ENCODE measurements around the gene UACA.
"Not testable (repeated sequence)": the region's sequence is repeated elsewhere in the genome, so short reads cannot be mapped to it uniquely, and the experiment has no call there.

The UACA gene, protein sequence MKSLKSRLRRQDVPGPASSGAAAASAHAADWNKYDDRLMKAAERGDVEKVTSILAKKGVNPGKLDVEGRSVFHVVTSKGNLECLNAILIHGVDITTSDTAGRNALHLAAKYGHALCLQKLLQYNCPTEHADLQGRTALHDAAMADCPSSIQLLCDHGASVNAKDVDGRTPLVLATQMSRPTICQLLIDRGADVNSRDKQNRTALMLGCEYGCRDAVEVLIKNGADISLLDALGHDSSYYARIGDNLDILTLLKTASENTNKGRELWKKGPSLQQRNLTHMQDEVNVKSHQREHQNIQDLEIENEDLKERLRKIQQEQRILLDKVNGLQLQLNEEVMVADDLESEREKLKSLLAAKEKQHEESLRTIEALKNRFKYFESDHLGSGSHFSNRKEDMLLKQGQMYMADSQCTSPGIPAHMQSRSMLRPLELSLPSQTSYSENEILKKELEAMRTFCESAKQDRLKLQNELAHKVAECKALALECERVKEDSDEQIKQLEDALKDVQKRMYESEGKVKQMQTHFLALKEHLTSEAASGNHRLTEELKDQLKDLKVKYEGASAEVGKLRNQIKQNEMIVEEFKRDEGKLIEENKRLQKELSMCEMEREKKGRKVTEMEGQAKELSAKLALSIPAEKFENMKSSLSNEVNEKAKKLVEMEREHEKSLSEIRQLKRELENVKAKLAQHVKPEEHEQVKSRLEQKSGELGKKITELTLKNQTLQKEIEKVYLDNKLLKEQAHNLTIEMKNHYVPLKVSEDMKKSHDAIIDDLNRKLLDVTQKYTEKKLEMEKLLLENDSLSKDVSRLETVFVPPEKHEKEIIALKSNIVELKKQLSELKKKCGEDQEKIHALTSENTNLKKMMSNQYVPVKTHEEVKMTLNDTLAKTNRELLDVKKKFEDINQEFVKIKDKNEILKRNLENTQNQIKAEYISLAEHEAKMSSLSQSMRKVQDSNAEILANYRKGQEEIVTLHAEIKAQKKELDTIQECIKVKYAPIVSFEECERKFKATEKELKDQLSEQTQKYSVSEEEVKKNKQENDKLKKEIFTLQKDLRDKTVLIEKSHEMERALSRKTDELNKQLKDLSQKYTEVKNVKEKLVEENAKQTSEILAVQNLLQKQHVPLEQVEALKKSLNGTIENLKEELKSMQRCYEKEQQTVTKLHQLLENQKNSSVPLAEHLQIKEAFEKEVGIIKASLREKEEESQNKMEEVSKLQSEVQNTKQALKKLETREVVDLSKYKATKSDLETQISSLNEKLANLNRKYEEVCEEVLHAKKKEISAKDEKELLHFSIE (N-terminal part only)

DNA sequence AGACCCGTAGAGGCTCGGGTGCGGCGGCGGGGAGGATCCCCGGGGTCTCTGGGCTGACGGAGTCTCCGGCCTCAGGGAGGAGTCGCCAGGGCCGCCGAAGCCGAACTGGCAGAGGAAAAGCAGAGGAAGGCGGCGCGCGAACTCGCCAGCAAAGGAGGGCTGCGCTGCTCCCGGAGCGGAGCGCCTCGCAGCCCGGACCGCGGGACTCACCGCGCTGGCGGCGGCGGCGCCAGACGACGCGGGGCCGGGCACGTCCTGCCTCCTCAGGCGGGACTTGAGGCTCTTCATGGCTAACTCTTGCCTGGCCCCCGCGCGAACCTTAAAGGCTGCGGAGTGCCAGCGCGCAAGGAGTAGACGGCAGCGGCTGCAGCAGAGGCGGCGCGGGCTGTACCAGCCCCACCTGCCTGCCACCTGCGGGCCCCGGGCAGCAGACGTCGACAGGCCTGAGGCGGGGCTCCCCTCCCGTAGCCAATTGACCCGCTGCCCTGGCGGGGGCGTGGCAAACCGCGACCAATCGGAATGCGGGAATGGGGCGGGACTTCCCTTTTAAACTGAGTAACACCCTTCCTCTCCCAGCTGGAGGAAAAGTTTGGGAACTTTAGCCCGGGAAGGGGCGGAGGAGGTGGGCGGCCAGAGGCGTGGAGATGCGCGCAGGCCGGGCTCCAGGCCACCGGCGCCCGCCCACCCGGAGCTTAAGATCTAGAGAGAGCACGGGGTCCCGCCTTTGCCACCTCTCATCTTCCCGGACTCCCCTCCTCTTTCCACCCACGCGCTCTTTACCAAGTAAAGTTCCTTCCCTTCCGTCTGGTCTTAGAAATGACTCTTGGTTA, at the start of gene UACA:
UACA (minus strand) TSS at position 439 of the 830 bp plus-strand sequence; CDS start at position 288, 151 bp downstream.
- DNase-seq, result peak; percentile 72

DNA sequence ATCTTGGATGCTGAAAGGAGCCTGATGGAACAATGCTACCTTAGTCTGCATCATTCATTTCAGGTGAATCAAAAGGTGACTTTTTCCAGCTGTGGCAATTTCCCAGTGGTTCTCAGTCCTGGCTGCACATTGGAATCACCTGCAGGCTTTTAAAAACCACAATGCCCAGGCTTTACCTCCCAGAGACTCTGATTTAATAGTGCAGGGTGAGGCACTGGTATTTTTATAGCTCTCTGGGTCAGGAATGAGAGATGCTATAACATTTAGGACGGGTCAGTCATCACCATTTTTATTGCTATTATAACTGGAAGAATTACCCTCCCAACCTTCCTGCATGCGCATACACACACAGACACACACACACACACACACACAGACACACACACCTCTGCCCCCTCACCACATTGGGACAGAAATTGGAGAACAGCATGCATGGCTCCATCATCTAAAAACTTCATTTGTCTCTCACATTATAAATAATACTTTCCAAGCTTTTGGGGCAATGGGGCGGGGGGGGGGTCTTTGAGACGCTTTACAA, 49.5 kb upstream of the UACA start:
- DNase-seq, result no peak

DNA sequence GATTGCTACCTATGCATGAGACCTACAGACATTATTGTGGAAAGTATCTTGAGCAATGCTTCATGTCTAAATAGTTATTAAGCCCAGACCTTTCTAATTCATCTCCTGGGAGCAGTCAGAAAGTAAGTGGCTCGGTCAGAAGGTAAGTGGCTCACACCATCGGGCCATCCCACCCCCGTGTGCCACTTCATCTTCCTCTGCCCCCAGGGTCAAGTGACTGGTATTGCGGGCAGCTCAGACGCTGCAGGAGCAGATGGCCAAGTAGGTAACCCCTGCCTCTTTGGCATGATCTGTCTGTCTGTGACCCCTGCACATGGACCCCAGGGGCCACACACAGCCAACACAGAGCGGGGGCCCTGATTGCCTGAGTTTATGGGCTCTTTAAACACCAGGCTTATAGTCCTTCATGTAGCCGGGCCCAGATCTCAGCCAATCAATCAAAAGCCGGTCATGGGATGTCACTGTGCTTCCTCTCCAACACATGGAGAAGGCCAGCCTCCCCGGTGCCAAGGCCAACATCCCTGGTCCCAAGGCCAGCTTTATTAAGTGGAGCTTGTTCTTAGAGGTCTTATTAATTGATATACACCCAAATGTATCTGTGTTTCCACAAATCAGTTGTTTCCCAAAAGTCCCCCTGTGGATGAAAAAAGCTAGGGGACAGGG, 47.7 kb upstream of the UACA start:
- DNase-seq, result no peak

DNA sequence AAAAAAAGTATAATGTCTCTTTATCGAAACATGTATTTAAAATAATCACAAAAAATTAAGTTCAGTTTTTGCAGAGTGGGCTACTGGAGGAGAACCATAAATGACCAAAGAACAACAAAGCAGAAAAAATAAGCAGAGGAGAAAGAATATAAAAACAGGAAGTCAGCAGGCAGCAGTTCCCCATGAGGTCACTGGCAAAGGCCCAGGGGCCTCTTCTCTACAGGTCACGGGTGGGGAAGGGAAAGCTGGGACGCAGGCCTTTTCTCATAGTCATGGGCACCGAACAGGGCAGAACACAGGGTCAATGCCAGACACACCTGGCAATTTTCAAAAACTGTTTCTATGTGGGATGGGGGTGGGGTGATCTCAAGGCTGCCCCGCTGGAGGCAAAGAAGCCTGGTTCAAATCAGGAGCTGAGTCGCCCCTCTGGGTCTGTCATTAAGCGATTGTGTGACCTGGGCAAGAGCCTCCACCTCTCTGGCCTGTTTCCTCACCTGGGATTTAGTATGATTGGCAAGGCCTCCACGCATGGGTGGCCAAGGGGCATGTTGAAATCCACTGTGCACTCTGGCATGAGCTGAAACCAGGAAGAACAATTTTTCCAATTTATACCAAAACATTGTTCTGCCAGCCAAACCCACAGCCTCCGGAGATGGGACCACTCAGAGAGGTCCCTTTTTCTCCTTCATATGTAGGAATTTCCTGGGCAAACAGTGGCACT, 43.8 kb upstream of the UACA start:
- DNase-seq, result no peak

DNA sequence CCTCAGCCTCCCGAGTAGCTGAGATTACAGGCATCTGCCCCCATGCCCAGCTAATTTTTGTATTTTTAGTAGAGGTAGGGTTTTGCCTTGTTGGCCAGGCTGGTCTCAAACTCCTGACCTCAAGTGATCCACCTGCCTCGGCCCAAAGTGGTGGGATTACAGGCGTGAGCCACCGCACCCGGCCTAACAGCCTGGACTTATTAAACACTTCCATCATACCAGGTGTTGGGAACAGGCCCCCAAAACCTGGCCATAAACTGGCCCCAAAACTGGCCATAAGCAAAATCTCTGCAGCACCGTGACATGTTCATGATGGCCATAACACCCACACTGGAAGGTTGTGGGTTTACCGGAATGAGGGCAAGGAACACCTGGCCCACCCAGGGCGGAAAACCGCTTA, 41.0 kb upstream of the UACA start:
- DNase-seq, result not testable (repeated sequence)

DNA sequence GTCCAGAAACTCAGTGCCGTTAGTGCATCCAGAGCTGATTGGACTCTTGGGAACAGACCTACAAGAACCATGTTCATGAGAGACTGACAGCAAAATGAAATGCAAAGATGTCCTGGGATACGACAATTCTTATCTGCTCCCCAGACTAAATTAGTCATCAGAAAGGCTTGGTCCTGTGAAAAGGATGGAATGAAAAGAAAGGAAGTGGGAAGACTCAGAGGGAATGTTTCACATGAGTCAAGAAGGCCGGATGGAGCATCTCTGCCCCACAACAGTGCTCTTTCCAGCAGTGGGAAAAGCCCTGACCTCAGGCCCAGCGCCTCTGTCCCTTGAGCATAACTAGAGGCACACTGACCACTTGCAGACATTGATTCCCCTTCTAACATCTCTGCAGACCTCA, 39.3 kb upstream of the UACA start:
- DNase-seq, result no peak

DNA sequence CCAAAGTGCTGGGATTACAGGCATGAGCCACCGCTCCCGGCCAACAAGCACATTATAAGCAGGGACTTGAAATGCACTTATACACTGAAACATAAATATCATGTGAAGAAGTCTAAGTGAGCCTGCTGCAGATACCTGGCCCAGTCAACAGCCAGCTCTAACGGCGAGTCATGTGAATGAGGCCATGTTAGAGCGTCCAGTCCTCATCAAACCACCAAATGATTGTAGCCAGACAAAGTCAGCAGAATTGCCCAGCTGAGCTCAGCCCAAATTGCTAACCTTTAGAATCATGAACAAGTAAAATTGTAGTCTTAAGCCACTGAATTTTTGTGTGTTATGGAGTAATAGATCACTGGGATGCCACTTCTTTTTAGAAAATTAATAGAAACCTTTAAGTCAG, 37.8 kb upstream of the UACA start:
- no peak for DNase-seq

DNA sequence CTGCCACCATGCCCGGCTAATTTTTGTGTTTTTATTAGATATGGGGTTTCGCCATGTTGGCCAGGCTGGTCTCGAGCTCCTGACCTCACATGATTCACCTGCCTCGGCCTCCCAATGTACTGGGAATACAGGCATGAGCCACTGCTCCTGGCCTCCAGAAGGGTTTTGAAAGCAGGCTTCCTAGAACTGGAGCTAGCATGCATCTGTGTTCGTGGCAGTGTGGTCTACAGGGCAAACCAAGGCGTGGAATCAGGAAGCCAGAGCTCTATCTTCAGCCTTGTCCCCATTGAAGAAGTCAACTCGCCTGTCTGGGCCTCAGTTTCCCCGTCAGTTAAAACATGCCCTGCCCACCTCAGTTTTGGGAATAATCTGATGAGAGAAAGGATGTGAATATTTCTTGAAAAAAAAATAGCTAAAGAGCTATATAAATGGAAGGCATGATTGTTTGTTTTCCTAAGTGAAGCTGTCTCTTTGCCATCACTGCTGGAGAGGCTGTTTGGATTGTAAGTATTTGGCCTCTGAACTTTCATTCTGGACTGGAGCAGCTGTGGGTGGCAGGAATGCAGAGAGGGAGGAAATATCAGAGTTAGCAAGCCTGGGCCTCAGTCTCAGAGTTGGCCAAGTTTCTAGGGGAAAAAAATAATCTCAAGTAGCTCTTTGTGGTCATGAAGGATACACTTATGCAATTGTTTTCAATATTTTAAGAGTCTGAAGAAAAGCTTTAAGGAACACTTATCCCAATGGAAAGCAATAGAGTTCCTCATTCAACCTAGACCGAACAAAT, 36.5 kb upstream of the UACA start:
- no peak for DNase-seq

DNA sequence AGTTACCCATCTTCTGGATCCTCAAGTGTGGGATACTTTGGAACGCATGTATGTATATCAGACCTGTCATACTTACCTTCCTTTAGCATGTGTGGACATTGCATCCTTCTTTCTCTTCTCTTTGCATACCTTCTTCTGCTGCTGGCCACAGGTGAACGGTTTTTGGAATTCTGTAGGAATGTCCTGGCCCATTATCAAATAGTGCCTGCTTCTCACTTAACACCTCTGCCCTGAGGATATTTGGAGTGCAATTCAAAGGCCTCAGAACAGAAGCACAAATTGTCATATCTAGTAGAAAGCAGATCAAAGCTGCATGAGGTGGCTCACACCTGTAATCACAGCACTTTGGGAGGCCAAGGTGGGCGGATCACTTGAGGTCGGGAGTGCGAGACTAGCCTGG, 34.1 kb upstream of the UACA start:
- no peak for DNase-seq

DNA sequence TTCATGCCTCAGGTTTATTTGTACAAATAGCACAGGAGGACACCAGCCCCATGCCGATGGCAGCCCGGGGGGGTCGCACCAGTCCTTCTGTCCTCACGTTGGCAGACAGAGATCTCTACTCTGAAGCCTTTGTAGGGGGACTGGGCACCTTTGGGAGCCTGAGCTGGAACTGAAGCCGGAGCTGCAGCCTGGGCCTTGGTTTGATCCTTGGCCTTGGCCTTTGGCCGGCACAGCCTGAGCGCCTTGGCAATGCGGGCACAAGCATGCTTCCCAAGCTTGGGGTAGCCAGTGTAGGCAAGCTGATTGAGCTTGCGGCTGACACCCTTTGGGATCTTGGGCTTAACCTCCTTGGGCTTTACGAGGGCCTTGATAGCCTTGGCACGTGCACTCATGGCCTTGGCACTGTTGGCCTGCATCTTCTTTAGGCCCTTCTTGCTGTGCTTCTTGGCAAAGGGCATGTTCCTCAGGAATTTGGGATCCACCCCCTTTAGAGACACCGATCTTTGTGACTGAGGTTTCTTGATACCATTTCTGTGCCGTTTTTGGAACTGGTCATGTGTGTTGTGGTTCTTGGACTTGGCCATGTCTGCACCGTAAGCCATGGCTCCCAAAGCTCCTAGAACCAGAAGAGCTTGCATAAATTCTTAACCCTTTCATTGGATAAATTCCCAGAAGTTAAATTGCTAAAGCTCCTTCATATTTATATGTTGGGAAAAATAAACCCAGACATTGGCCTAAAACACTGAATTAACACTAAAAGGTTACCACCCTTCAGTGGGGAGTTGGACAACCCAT, 33.4 kb upstream of the UACA start:
- DNase-seq, result no peak

DNA sequence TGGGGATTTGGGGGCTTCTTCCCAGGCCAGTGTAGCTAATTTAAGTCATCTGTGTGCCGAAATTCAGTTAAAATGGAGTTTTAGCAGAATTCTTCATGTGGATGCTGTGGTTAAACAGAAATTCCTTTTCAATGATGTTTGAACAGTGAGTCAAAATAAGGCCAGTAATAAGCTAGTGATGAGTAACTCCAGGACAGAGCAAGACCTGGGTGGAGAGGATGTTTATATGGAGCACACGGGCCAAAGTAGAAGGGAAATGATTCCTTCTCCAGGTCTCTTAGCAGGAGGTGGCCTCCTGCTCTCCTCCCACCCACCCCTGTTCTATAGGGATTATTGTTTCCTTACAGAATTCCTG, 31.9 kb upstream of the UACA start:
- DNase-seq, result no peak

DNA sequence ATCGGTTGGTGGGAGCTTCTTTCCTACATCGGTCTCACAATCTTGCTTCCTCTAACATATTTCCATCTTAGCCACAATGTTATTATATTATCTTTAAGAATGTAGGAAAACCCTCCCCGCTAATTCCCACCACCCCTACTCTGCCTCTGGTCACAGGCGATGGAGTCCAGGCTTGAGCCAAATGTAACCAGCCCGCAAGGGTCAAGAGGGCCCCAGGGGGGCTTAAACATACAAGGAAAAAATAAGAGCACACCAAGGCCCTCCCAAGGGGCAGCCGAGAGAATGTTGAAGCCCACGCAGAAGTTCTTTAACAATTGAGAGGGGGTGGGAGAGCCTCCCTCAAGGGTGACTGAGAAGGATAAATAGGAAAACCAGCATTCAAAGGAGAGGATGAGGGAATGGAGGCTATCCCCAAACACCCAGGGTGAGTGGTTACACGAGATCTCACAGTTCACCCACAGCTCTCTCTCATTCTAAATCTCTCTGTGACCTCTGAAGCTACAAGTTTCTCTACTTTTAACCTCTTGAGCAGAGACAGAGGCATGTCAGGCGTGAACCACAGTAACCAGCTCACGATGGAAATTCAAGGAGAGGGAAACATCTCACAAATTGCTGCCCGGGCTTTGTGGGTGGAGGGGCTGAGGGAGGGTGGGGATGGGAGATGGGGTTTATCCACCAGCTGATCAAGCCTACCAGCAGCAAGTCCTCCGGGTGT, 31.4 kb upstream of the UACA start:
- DNase-seq, result no peak

DNA sequence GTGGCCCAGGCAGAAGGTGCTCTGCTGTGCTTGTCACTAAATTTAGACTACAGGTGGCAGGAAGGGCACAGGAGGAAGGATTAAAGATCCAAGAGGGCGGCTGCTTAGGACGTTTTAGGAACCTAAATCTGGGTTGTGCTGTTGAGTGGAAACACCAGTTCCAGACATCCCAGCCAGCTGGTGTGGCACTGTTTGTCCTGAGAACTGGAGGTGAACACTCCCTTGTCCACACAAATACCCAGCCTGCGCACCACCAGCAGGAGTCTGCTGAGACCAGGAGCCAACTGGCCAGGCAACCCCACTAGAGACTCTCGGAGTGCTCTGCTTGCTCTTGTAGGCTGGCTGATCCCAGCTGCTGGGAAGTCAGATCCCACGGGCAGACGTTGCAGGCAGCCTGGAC, 30.3 kb upstream of the UACA start:
- no peak for DNase-seq

DNA sequence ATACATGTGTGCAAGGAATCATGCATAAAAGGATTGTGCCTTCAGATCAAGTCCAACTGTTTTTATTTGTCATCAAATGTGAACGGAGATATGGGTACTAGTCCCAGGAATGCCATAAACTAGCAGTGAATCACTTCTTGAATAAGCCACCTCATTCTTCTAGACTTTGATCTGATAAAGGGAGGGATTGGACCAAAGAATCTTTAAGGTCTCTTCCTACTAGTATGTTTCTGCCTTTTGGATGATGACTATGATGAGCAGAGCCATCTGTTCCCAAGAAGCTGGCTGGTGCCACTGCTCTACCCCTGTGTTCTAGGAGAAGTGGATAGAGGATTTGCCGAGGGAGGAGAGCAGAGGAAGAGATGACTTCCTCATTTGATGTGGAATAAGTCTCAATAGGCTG, 28.8 kb upstream of the UACA start:
- DNase-seq, result no peak

DNA sequence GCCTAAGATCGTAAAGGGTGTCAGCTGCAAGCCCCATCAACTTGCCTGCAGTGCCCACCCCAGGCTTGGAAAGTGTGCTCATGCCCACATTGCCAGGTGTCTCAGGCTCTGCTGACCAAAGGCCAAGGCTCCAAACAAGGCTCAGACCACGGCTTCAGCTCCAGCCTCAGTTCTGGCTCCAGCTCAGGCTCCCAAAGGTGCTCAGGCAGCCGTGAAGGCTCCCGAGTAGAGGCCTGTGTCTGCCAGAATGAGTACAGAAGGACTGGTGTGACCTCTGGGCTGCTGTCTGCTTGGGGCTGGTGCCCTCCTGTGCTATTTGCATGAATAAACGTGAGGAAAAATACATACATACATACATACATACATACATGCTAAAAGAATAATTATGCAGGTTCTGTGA, 27.9 kb upstream of the UACA start:
- no peak for DNase-seq

DNA sequence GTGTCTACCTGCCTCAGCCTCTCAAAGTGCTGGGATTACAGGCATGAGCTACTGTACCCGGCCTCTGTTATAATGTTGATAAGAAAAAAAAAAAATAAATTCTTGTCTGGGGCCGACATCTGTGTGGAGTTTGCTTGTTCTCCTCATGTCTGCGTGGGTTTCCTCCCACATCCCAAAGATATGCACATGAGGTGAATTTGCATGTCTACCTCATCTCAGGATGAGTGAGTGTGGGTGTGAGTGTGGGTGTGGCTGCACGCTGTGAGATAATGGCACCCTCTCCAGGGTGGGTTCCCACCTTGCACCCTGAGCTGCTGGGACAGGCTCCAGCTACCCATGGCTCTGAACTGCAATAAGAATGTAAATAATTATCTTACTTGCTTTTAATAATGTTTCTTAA, 25.9 kb upstream of the UACA start:
- DNase-seq, result no peak

DNA sequence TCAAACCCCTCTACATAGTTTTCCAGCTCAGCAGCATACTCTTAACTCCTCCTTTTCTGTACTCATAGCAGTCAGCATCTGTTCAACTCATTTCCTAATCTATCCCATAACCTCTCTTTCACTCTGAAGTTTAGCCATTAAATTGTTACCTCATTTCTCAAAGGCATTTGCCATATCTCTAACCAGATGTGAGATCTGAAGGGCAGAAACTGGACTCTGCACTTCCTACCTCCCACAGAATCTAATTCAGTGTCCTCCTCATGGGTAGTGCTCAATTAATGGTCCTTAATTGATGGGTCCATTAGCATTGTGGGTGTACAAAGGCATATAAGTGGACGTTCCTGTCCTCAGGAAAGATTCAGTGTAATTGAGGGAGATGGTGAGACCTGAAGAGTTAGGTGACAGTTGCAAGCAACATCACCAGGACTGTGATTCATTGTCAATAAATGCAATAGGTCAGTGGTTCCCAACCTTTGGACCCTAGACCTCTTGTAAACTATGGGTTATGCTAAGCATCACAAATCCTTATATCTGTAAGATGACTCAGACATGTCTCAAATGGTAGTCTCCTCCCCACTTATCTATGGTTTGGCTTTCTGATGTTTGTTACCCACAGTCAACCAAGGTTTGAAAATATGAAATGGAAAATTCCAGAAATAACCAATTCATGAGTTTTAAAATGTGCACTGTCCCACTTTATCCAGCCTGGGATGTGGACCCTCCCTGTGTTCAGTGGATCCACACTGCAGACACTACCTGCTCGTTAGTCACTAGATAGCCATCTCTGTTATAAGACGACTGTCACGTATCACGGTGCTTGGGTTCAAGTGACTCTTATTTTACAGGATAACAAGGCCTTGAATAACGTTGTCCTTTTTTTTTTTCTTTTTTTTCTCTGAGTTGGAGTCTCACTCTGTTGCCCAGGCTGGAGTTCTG, 25.0 kb upstream of the UACA start:
- no peak for DNase-seq

Measured in DMS 273 treated with DMSO at 0.1 percent for 48 hours (cell line).